DMS 273 treated with DMSO at 0.1 percent for 48 hours (cell line): ENCODE results near the gene CYP27A1.

Experiments
- DNase-seq: peaks from one replicate; lab custom pipeline; 2025; lab: John Stamatoyannopoulos, UW

Gene CYP27A1

GRCh38 chr2:218811382-218811781 is 29.4 kb downstream of the CYP27A1 start:
- DNase-seq = no peak

- no peak for DNase-seq
Observed at GRCh38 chr2:218812096-218812815, 30.3 kb downstream of the CYP27A1 start.

GRCh38 chr2:218812861-218813260 is 30.9 kb downstream of the CYP27A1 start:
- DNase-seq = no peak

- DNase-seq = no peak
Observed at GRCh38 chr2:218813771-218814460, 32.0 kb downstream of the CYP27A1 start.

- DNase-seq = no peak
Observed at GRCh38 chr2:218814540-218815243, 32.7 kb downstream of the CYP27A1 start.

GRCh38 chr2:218815244-218815637 is 33.3 kb downstream of the CYP27A1 start:
- no peak for DNase-seq

- DNase-seq = no peak
Observed at GRCh38 chr2:218815649-218816048, 33.7 kb downstream of the CYP27A1 start.

GRCh38 chr2:218816561-218817011 is 34.6 kb downstream of the CYP27A1 start:
- DNase-seq = no peak

GRCh38 chr2:218819093-218819492 is 37.1 kb downstream of the CYP27A1 start:
- no peak for DNase-seq

GRCh38 chr2:218820746-218821369 is 38.9 kb downstream of the CYP27A1 start:
- no peak for DNase-seq

- DNase-seq = no peak
Observed at GRCh38 chr2:218821605-218822211, 39.8 kb downstream of the CYP27A1 start.

GRCh38 chr2:218822622-218823021 is 40.7 kb downstream of the CYP27A1 start:
- DNase-seq = no peak

- DNase-seq = no peak
Observed at GRCh38 chr2:218823196-218823855, 41.4 kb downstream of the CYP27A1 start.

GRCh38 chr2:218824004-218824403 is 42.1 kb downstream of the CYP27A1 start:
- no peak for DNase-seq

- DNase-seq = no peak
Observed at GRCh38 chr2:218826791-218827190, 44.8 kb downstream of the CYP27A1 start.

GRCh38 chr2:218827701-218828476 is 45.9 kb downstream of the CYP27A1 start:
- DNase-seq = no peak

- no peak for DNase-seq
Observed at GRCh38 chr2:218828477-218828778, 46.5 kb downstream of the CYP27A1 start.

- no peak for DNase-seq
Observed at GRCh38 chr2:218829868-218830451, 48.0 kb downstream of the CYP27A1 start.

GRCh38 chr2:218830526-218831306 is 48.8 kb downstream of the CYP27A1 start:
- DNase-seq = no peak
